ENCODE results near the gene SLC5A11.

SLC5A11 gene

DNA sequence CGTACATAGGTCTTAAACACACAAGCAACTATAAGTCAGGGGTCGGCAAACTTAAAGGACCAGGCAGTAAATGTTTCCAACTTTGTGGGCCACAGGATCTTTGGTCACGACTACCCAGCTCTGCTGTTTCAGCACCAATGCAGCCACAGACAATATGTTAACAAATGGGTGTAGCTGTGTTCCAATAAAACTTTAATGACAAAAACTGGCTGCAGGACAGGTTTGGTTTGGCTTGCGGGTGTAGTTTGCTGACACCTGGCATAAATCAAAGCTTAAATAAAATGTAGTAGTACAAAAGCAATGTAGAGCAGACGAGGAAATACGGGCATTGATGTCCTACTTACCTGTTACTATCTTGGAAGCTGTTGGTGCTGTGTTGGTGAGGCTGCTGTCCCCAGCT, 84.7 kb downstream of the SLC5A11 start:
- no peaks in the 10 kb centered on the region for H3K4me1 Mint-ChIP-seq
- H3K27me3 Mint-ChIP-seq (ENCODE audit: low read depth), result no peaks in the 10 kb centered on the region
- TF ChIP-seq, protein P1, sequence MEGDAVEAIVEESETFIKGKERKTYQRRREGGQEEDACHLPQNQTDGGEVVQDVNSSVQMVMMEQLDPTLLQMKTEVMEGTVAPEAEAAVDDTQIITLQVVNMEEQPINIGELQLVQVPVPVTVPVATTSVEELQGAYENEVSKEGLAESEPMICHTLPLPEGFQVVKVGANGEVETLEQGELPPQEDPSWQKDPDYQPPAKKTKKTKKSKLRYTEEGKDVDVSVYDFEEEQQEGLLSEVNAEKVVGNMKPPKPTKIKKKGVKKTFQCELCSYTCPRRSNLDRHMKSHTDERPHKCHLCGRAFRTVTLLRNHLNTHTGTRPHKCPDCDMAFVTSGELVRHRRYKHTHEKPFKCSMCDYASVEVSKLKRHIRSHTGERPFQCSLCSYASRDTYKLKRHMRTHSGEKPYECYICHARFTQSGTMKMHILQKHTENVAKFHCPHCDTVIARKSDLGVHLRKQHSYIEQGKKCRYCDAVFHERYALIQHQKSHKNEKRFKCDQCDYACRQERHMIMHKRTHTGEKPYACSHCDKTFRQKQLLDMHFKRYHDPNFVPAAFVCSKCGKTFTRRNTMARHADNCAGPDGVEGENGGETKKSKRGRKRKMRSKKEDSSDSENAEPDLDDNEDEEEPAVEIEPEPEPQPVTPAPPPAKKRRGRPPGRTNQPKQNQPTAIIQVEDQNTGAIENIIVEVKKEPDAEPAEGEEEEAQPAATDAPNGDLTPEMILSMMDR (IDR thresholded peaks at IDR 0.05; ENCODE audit: unreplicated experiment in 3 of 3), result no peak
- no peaks in the 10 kb centered on the region for H3K9me3 Mint-ChIP-seq
- H3K36me3 Mint-ChIP-seq (ENCODE audit: low read depth), result peaks cover 55% of the 10 kb centered on the region
- no peak overlapping the region for H3K4me3 Mint-ChIP-seq
- no peak overlapping the region for H3K27ac Mint-ChIP-seq

DNA sequence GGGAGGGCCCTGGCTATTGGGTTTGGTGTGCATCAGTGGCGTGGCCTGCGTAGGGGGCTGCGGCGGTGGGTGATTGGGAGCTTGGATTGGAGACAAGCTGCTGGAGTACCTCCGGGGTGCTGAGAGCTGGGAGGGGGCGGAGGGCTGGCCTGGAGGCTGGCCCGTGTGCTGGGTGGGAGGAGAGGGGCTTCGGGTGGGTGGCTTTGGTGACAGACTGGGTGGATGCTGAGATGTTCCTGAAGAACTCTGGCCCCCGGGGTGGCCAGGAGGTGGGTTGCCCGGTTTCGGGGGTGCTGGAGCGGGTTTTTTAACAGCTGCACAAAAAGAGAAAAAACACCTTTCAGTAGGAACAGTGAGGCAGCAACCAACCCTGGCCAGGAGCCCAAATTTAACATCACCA, 85.3 kb downstream of the SLC5A11 start:
- TF ChIP-seq, protein P1 (IDR thresholded peaks at IDR 0.05; ENCODE audit: unreplicated experiment in 3 of 3), result no peak
- no peaks in the 10 kb centered on the region for H3K4me1 Mint-ChIP-seq
- no peaks in the 10 kb centered on the region for H3K27me3 Mint-ChIP-seq (ENCODE audit: low read depth)
- no peak overlapping the region for H3K4me3 Mint-ChIP-seq
- peaks cover 62% of the 10 kb centered on the region for H3K36me3 Mint-ChIP-seq (ENCODE audit: low read depth)
- H3K27ac Mint-ChIP-seq, result no peak overlapping the region
- H3K9me3 Mint-ChIP-seq, result no peaks in the 10 kb centered on the region

DNA sequence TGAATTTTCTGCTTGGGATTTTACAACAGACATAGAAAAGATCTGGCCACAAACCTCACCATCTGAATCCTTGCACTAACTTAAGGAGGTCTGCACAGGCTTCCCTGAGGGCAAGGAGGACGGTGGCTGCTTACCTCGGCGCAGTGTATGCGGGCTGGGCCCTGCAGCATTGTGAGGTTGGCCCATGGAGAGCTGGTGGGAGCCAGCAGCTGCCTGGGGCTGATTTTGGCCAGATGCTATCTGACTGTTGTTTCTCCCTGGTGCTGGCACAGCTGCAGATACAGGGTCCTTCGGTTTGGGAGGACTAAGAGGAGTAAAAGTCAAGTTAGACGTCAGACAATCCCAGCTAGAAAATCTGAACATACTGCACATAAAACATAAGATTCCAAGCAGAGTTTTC, 89.6 kb downstream of the SLC5A11 start:
- Mint-ChIP-seq H3K36me3 (ENCODE audit: low read depth) (peaks cover 58% of the 10 kb centered on the region), H3K4me3 (no peak overlapping the region), H3K9me3 (no peaks in the 10 kb centered on the region), H3K27ac (no peak overlapping the region), H3K27me3 (ENCODE audit: low read depth) (no peaks in the 10 kb centered on the region), H3K4me1 (no peaks in the 10 kb centered on the region)
- TF ChIP-seq, protein P1 (IDR thresholded peaks at IDR 0.05; ENCODE audit: unreplicated experiment in 3 of 3), result no peak

DNA sequence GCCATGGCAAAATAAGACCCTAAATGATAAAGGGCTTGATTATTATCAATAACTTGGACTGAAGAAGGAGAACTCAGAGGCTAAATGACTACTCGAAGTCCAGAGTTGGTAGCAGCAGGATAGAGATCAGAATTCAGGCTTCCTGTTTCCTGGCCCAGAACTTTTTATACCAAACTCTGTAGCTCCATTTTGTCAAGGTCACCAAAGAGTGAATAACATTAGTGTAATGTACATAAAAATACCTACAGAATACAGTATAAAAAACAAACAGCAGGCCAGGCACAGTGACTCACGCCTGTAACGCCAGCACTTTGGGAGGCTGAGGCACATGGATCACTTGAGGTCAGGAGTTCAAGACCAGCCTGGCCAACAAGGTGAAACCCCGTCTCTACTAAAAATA, 90.4 kb downstream of the SLC5A11 start:
- TF ChIP-seq, protein P1 (IDR thresholded peaks at IDR 0.05; ENCODE audit: unreplicated experiment in 3 of 3), result no peak
- Mint-ChIP-seq H3K36me3 (ENCODE audit: low read depth) (peaks cover 58% of the 10 kb centered on the region), H3K9me3 (no peaks in the 10 kb centered on the region), H3K27ac (no peak overlapping the region), H3K4me1 (no peaks in the 10 kb centered on the region), H3K27me3 (ENCODE audit: low read depth) (no peaks in the 10 kb centered on the region), H3K4me3 (no peak overlapping the region)

DNA sequence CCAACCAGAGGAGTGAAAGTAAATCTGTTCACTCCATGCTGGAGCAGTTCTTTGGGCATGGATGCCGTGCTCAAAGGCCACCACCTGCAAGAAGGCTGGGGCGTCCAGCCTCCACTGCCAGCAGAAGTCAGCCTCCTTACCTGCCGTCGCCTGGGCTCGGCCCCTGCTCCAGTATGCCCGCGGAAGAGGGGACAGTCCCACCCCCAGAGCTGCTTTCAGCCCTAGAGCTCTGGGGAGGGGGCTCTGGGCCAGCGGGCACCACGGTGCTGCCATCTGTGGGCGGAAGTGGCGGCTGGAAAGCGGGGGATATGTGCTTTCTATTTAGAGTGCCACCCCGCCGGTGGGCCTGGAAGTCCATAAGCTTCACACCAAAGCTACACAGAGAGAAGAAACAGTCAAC, 93.5 kb downstream of the SLC5A11 start:
- H3K27ac Mint-ChIP-seq, result no peak overlapping the region

DNA sequence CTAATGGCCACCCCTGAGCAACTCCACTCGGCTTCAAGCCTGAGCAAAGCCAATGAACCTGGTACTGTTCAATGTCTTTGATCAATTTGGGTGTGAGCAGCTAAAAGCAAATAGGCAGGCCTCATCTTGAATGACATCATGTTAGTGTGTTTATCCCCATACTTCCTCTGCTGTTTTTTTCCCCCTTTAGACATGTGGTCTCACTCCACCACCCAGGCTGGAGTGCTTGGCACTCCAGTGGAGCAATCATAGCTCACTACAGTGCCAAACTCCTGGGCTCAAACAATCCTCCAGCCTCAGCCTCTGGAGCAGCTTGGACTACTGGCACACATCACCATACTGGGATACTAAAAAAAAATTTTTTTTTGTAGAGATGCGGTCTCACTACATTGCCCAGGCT, 94.0 kb downstream of the SLC5A11 start:
- TF ChIP-seq, protein P1 (IDR thresholded peaks at IDR 0.05; ENCODE audit: unreplicated experiment in 3 of 3), result no peak
- peaks cover 50% of the 10 kb centered on the region for H3K36me3 Mint-ChIP-seq (ENCODE audit: low read depth)
- H3K27ac Mint-ChIP-seq, result no peak overlapping the region
- H3K4me3 Mint-ChIP-seq, result no peak overlapping the region
- H3K9me3 Mint-ChIP-seq, result no peaks in the 10 kb centered on the region
- no peaks in the 10 kb centered on the region for H3K27me3 Mint-ChIP-seq (ENCODE audit: low read depth)
- no peaks in the 10 kb centered on the region for H3K4me1 Mint-ChIP-seq

More for the DNA sequence above, 93.5 kb downstream of the SLC5A11 start:
- Mint-ChIP-seq H3K27me3 (ENCODE audit: low read depth) (no peaks in the 10 kb centered on the region), H3K4me1 (no peaks in the 10 kb centered on the region), H3K36me3 (ENCODE audit: low read depth) (peaks cover 52% of the 10 kb centered on the region), H3K4me3 (no peak overlapping the region), H3K9me3 (no peaks in the 10 kb centered on the region)
- TF ChIP-seq, protein P1 (IDR thresholded peaks at IDR 0.05; ENCODE audit: unreplicated experiment in 3 of 3), result no peak
